ENCODE measurements around the gene CHRNA4. TPM values are rescaled to one million over a fixed set of nuclear protein-coding genes. Genes with fewer than 3 reads are reported as not detected.

The CHRNA4 gene
- total RNA-seq, 2 experiments from 2014 or later, result not detected

DNA sequence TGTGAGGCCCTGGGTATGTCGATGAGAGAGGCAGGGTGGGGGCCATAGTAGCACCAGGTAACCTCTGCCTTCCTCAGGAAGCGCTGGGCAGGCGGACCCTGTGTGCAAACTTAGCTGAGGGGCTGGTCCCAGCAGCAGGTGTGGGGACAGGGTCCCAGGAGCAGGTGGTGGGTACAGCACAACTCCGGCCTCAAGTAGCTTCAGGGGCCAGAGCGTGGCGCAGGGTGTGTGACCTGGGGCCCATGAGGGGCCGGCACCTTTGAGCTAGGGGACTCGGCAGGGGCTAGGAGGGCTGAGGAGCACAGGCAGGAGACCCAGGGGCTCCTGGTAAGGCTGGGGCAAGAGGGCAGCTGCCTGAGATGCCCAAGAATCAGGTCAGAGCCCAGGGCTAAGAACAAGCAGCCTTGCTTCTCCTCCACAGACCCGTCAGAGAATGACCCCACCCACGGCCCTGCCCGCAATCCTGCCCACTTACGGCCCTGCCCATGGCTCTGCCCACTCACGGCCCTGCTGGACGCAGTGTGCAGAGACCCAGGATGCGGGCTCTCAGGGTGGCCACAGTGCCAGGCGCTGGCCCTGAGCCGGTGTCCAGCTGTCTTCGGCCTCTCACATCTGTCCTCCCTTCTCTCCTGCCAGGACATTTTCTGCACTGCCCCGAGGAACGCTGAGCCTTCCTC, 30.9 kb downstream of the CHRNA4 start:
- no peak for DNase-seq
- Mint-ChIP-seq H3K9me3 (peaks cover 19% of the 10 kb centered on the region), H3K4me3 (no peak overlapping the region), H3K36me3 (ENCODE audit: low read depth) (no peaks in the 10 kb centered on the region), H3K27ac (no peak overlapping the region), H3K4me1 (peaks cover 2% of the 10 kb centered on the region), H3K27me3 (no peaks in the 10 kb centered on the region)
- POLR2A ChIA-PET, result no interaction called here
- CTCF ChIA-PET, result no interaction called here

DNA sequence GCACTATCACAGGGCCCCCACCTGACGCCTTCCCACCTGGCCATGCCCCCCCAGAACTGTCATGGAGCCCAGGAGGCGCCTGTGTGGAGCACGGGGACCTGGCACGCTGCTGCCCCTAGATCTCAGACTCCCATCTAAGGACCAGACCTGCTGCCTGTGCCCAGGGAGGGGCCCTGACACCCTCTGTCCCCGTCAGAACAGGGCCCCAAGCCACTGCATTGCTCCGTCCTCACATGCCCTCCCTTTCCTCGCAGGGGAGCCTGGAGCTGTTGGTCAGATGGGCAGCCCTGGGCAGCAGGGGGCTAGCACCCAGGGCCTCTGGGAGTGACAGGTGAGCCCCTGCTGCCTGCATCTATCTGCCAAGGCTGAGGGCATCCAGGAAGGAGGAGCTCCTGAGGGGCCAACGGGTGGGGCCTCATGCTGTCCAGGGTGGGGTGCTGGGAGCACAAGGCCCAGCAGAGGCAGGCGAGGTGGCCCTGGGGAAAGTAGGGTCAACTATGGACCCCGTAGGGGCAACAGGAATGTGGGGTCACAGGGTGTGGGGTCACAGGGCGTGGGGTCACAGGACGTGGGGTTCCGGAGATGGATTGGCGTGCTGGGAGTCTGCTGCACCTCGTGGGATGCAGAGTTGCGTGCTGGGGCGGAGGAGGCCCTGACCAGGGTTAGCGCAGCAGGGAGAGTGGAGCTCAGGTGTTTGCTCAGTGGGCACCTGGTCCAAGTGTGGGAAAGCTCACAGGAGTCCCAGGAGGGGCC, 31.6 kb downstream of the CHRNA4 start:
- H3K27ac Mint-ChIP-seq, result no peak overlapping the region
- no peak for DNase-seq
- H3K4me1 Mint-ChIP-seq, result peaks cover 2% of the 10 kb centered on the region
- H3K36me3 Mint-ChIP-seq (ENCODE audit: low read depth), result no peaks in the 10 kb centered on the region
- peaks cover 16% of the 10 kb centered on the region for H3K9me3 Mint-ChIP-seq
- CTCF ChIA-PET, result no interaction called here
- no peaks in the 10 kb centered on the region for H3K27me3 Mint-ChIP-seq
- POLR2A ChIA-PET, result no interaction called here
- no peak overlapping the region for H3K4me3 Mint-ChIP-seq

DNA sequence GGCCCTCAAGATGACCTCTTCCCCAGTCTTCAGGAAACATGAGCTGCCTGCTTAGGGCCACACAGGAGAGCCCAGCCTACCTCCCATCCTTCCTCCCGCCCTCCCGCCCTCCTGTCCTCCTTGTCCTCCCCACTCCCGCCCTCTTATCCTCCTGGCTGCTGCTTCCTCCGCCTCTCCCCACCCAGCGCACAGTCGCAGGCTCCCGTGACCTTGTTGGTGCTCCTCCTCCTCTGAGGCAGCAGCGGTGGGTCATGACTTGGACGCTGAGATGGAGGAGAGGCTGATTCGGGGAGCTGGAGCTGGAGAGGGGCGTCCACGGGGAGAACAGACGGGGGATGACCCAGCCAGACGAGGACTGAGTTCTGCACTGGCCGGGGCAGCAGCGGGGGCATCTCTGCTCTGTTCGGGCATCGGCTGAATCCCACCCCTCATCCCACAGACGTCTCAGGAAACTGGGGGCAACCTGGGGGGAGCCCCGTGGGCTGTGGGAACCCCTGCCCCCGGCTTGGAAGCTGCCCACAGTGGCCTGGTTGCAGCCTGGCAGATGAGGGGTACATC, 32.4 kb downstream of the CHRNA4 start:
- Mint-ChIP-seq H3K36me3 (ENCODE audit: low read depth) (no peaks in the 10 kb centered on the region), H3K9me3 (peaks cover 16% of the 10 kb centered on the region), H3K4me1 (peaks cover 2% of the 10 kb centered on the region), H3K27ac (no peak overlapping the region), H3K27me3 (peaks cover 5% of the 10 kb centered on the region), H3K4me3 (no peak overlapping the region)
- POLR2A ChIA-PET, result no interaction called here
- CTCF ChIA-PET, result no interaction called here
- no peak for DNase-seq

DNA sequence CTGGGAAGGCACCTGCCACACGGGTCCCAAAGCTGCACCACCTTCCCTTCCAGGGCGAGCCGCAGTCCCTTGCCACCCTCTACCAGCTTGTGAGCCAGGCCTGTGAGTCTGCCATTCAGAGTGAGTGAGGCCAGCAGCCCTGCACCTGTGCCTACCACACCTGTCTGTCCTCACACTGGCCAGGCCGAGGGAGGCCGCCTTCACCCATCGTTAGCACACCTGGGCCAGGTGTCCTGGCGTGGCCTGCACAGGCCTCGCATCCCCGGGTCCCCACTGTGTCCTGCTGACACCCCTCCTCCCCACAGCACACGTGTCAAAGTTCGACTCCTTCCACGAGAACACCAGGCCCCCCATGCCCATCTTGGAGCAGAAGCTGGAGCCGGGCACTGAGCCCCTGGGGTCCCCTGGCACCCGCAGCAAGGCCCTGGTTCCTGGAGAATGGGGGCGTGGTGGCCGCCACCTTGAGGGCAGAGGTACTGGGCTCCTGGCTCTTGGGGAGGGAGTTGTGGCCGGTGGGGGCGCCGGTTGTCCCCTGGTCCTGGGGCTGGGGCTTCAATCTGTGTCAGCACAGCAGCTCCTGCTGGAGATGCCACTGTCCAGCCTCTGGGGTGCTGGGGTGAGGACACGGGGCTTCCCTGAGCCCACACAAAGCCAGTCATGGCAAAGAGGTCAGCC, 33.0 kb downstream of the CHRNA4 start:
- Mint-ChIP-seq H3K27ac (peak overlapping the region; percentile 53), H3K4me1 (peaks cover 2% of the 10 kb centered on the region), H3K36me3 (ENCODE audit: low read depth) (no peaks in the 10 kb centered on the region), H3K9me3 (peaks cover 12% of the 10 kb centered on the region), H3K4me3 (no peak overlapping the region), H3K27me3 (peaks cover 10% of the 10 kb centered on the region)
- ChIA-PET CTCF (no interaction called here), POLR2A (no interaction called here)
- no peak for DNase-seq

DNA sequence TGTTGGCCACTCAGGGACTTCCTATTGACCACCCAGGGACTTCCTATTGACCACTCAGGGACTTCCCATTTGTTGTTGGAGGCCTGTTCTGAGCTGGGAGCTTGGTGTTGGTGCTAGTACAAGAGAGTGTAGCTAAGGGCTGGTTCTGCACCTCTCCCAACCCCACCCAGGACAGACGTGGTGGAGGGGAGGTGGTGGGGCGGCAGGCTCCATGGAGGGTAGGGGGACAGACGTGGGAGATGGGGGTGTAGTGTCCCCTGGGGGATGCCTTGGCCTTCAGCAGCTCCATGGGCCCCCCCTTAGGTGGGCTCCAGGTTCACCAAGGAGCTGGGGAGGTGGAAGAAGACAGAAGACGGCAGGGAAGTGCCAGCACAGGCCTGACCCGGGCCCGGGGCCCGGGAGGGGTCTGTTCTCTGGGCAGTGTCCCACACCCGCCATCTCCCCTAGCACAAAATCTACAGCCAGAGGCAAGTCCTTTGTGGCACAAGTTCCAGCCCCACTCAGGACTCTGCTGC, 33.9 kb downstream of the CHRNA4 start:
- no peaks in the 10 kb centered on the region for H3K36me3 Mint-ChIP-seq (ENCODE audit: low read depth)
- H3K27me3 Mint-ChIP-seq, result peaks cover 15% of the 10 kb centered on the region
- ChIA-PET CTCF (no interaction called here), POLR2A (no interaction called here)
- peaks cover 2% of the 10 kb centered on the region for H3K4me1 Mint-ChIP-seq
- H3K9me3 Mint-ChIP-seq, result peaks cover 12% of the 10 kb centered on the region
- H3K27ac Mint-ChIP-seq, result peak overlapping the region; percentile 83
- no peak for DNase-seq
- no peak overlapping the region for H3K4me3 Mint-ChIP-seq

DNA sequence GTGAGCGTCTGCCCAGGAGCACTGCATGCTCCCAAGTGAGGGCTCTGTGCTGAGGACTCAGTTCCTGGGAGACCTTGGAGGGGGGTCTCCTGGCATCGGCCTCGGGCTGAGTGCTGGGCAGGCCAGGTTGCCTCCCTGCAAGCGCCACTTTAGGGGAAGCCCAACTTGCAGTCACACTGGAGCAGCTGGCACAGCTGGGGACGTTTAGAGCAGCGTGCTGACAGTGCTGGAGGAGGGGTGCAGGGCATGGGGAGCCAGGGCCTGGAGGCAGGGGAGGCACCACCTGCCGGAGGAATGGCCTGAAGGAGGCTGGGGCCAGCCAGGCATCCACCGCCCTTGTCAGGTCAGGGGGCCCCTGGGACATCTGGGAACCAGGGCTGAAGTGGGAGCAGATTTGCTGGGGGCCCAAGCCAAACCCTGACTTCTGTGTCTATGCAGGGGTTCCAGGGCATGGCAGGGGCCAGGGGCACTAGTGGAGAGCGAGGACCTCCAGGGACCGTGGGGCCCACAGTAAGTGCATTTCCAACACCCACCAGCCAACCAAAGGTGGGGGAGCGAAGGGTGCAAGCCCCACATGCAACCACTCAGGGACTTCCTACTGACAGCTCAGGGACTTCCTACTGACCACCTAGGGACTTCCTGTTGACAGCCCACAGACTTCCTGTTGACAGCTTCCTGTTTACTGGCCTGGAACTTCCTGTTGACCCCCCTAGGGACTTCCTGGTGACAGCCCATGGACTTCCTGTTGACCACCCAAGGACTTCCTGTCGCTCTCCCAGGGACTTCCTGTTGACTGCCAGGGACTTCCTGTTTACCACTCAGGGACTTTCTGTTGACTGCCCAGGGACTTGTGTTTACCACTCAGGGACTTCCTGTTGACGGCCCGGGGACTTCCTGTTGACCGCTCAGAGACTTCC, 34.6 kb downstream of the CHRNA4 start:
- H3K27ac Mint-ChIP-seq, result peak overlapping the region; percentile 83
- H3K4me3 Mint-ChIP-seq, result no peak overlapping the region
- peaks cover 15% of the 10 kb centered on the region for H3K27me3 Mint-ChIP-seq
- H3K36me3 Mint-ChIP-seq (ENCODE audit: low read depth), result no peaks in the 10 kb centered on the region
- H3K9me3 Mint-ChIP-seq, result peaks cover 5% of the 10 kb centered on the region
- ChIA-PET CTCF (interaction anchor here (0.6 kb wide), 1 partner anchor 110 kb away, joined by 3 read pairs; no protein-coding TSS in a partner anchor), POLR2A (no interaction called here)
- H3K4me1 Mint-ChIP-seq, result peaks cover 2% of the 10 kb centered on the region
- DNase-seq, result no peak

DNA sequence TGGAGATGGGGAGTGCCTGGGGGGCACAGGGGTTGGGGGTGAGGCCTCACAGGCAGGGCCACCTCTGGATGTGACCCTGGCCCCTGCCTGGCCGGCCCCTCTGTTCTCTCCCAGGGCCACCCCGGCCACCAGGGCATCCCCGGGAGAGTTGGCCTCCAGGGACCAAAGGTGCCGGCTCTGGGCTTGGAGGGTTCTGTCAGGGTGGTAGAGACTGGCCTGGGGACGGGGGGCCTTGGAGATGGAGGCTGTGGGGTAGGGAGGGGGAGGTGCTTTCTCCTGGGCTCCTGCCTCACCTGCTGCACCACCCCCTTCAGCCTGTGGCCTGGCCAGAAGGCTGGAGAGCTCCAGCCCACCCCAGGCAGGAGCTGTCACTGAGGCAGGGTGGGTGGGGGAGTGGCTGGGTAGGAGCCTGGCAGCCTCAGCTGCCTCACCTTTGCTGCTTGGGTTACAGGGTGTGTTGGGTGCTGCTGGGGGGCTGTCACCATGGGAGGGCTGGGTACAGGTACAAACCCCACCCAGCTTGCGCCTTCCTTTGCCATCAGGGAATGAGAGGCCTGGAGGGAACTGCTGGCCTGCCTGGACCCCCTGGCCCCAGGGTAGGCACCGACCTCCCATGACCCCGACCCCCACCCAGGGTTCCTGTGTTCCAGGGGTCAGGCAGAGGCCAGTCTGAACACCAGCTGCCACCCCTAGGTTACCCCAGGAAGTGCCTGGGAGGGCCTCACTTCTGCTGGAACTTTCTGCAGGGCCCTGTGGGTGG, 35.4 kb downstream of the CHRNA4 start:
- Mint-ChIP-seq H3K36me3 (ENCODE audit: low read depth) (no peaks in the 10 kb centered on the region), H3K4me3 (no peak overlapping the region), H3K9me3 (peaks cover 3% of the 10 kb centered on the region), H3K27ac (peak overlapping the region; percentile 83), H3K27me3 (peaks cover 15% of the 10 kb centered on the region), H3K4me1 (peaks cover 2% of the 10 kb centered on the region)
- DNase-seq, result no peak
- ChIA-PET POLR2A (no interaction called here), CTCF (interaction anchor here (0.6 kb wide), 1 partner anchor 110 kb away, joined by 3 read pairs; no protein-coding TSS in a partner anchor)

DNA sequence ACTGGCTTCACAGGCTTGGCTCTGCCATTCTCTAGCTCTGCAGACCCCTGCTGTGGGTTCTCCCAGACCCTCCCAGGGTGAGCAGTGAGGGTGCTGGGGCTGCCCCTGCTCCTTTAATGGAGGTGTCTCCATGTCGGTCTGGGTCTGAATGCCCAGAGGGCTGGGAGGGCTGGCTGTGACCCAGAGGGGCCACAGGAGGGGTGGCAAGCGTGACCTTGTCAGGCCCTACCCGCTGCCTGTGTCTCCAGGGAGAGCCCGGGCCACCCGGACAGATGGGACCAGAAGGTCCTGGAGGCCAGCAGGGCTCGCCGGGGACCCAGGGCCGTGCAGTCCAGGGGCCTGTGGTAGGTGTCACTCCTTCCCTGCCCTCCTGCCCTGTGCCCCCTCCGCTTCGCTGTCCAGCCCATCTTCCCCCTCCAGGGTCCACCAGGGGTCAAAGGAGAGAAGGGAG, 36.1 kb downstream of the CHRNA4 start:
- no peak for DNase-seq
- peaks cover 3% of the 10 kb centered on the region for H3K9me3 Mint-ChIP-seq
- CTCF ChIA-PET, result no interaction called here

DNA sequence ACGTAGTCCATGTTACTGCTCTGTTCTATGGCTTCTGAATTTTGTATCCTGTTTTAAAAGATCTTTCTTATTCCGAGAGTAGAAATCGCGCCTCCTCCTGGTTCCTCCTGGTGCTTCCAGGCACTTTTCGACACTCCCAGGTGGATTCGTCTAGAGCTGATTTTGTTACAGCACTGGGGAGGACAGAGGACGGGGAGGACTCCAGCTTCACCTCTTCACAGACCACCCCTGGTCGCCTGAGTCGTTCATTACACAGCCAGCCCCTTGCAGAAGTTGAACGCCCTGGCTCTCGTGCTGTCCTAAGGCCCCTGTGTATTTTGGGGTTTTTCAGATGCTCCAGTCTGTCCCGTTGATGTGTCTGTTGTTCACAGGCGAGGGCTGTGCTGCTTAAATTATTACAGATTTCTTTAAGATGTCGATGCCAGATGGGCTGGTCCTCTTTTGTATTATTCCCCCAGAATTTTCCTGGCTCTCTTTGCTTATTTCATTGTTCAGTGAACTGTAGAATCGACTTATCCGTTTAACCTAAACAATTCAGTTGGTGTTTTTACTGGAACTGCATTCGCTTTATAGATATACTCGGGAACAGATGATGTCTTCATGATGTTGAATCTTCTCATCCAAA, 37.7 kb downstream of the CHRNA4 start:
- Mint-ChIP-seq H3K36me3 (ENCODE audit: low read depth) (no peaks in the 10 kb centered on the region), H3K4me3 (no peak overlapping the region), H3K4me1 (peaks cover 2% of the 10 kb centered on the region), H3K9me3 (peaks cover 3% of the 10 kb centered on the region), H3K27me3 (peaks cover 15% of the 10 kb centered on the region), H3K27ac (no peak overlapping the region)
- DNase-seq, result no peak
- ChIA-PET CTCF (no interaction called here), POLR2A (no interaction called here)

More for the DNA sequence above, 36.1 kb downstream of the CHRNA4 start:
- peaks cover 2% of the 10 kb centered on the region for H3K4me1 Mint-ChIP-seq
- H3K27ac Mint-ChIP-seq, result no peak overlapping the region
- peaks cover 15% of the 10 kb centered on the region for H3K27me3 Mint-ChIP-seq
- no peak overlapping the region for H3K4me3 Mint-ChIP-seq
- POLR2A ChIA-PET, result no interaction called here
- no peaks in the 10 kb centered on the region for H3K36me3 Mint-ChIP-seq (ENCODE audit: low read depth)

DNA sequence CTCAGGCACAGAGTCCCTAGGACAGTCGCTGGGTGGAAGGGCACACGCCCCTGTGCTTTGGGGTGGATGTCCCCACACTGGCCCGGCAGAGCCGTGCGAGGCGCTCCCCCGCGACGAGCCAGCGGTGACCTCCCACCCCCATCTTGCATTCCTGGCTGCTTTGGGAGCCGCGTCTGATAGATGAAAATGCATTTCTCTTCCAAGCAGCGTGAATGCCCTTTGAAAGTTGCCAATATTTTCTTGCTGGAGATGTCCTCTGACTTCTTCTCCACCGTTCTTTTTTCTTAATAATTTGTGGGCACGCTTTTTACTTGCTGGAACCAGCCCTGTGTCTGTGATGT, 38.2 kb downstream of the CHRNA4 start:
- no peak for DNase-seq
- Mint-ChIP-seq H3K4me3 (no peak overlapping the region), H3K27ac (no peak overlapping the region), H3K4me1 (peaks cover 2% of the 10 kb centered on the region), H3K9me3 (peaks cover 3% of the 10 kb centered on the region), H3K36me3 (ENCODE audit: low read depth) (no peaks in the 10 kb centered on the region), H3K27me3 (peaks cover 15% of the 10 kb centered on the region)
- ChIA-PET CTCF (no interaction called here), POLR2A (no interaction called here)

DNA sequence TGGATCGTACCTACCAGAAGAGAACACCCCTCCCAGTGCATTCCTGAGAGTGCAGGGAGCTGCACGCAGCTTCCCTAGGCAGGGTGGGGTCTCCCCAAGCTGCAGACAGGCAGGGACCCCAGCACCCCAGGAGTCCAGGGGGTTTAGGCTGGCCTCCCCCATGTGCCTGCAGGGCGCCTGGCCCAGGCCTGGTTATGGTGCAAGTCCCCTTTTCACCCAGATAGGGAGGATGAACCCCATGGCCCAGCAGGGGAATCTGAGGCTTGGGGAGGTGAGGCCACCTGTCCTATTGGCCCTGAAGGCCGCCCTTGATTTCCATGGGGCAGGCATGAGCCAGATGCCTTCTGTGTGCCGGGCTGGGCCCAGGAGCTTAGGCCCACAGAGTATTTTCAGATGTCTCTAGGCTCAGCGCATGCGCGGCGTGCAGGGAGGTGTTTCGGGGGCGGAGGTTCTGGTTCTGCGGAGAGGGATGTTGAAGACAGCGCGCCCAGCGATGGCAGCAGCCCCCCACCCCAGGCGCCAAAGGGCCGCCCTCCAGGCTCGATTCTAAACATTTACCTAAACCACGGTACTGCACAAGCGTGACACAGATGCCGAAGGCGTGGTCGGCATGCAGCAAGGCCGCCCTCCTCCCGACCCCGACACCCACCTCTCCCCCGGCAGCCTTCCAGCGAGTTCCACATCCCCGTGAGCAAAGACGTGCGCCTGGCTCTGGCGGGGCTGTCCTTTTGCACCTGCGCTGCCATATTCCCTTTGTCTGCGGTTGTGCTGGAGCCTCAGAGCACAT, 38.8 kb downstream of the CHRNA4 start:
- Mint-ChIP-seq H3K9me3 (peaks cover 3% of the 10 kb centered on the region), H3K27me3 (peaks cover 15% of the 10 kb centered on the region), H3K4me1 (peaks cover 2% of the 10 kb centered on the region), H3K36me3 (ENCODE audit: low read depth) (no peaks in the 10 kb centered on the region), H3K27ac (no peak overlapping the region), H3K4me3 (no peak overlapping the region)
- ChIA-PET POLR2A (no interaction called here), CTCF (no interaction called here)
- DNase-seq, result no peak

All from activated CD4-positive, alpha-beta memory T cell treated with anti-CD3 and anti-CD28 coated beads, Interleukin-2, amount 10 ng/mL, durations not matched to agents 7 days and 5 days (primary cell).